ENCODE data around the gene PHYH.

PHYH gene

DNA sequence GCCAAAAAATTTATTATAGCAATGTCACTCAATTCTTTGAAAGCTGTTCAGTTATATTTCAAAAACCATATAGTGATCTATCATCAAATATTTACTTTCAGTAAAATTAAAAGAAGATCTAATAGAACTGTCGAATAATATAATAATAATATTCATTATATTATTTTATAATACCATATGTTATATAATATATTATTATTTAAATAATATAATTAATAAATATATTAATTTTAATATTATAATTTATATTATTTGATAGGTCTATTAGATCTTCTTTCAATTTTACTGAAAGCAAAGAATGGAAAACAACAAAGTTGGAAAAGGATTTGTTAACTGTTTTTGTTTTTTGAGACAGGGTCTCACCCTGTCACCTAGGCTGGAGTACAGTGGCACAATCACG is 43.2 kb downstream of the PHYH start:
- no peaks in the 10 kb centered on the region for H3K9me2 ChIP-seq (replicated peaks; ENCODE audit: insufficient read depth, low read length)
- H3K36me3 ChIP-seq (ENCODE audit: low read length): no peaks in the 10 kb centered on the region
- H3K27me3 ChIP-seq (ENCODE audit: low read length): no peaks in the 10 kb centered on the region
- no peak overlapping the region for H3K9ac ChIP-seq (ENCODE audit: low read length)
- no peak overlapping the region for H2AFZ ChIP-seq (ENCODE audit: low read depth, low read length, severe bottlenecking)
- H3K27ac ChIP-seq (ENCODE audit: low read depth, low read length): no peak overlapping the region
- no peaks in the 10 kb centered on the region for H3K79me2 ChIP-seq (ENCODE audit: insufficient read depth, low read length)
- TF ChIP-seq, protein P1, sequence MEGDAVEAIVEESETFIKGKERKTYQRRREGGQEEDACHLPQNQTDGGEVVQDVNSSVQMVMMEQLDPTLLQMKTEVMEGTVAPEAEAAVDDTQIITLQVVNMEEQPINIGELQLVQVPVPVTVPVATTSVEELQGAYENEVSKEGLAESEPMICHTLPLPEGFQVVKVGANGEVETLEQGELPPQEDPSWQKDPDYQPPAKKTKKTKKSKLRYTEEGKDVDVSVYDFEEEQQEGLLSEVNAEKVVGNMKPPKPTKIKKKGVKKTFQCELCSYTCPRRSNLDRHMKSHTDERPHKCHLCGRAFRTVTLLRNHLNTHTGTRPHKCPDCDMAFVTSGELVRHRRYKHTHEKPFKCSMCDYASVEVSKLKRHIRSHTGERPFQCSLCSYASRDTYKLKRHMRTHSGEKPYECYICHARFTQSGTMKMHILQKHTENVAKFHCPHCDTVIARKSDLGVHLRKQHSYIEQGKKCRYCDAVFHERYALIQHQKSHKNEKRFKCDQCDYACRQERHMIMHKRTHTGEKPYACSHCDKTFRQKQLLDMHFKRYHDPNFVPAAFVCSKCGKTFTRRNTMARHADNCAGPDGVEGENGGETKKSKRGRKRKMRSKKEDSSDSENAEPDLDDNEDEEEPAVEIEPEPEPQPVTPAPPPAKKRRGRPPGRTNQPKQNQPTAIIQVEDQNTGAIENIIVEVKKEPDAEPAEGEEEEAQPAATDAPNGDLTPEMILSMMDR (IDR thresholded peaks at IDR 0.05; ENCODE audit: insufficient read depth, low read length, poor library complexity, severe bottlenecking): no peak
- no peak for TF ChIP-seq EZH2phosphoT487 (conservative IDR thresholded peaks at IDR 0.05; ENCODE audit: low read length)
- H4K20me1 ChIP-seq (ENCODE audit: low read depth, low read length): no peaks in the 10 kb centered on the region
- no peak overlapping the region for H3K4me2 ChIP-seq (ENCODE audit: low read depth, low read length, poor library complexity, severe bottlenecking)
- H3K4me3 ChIP-seq (ENCODE audit: insufficient read depth, low read length, poor library complexity, severe bottlenecking): no peak overlapping the region
- H3K9me3 ChIP-seq (ENCODE audit: insufficient read depth, low read length): no peaks in the 10 kb centered on the region
- H3F3A ChIP-seq (ENCODE audit: insufficient read depth): no peaks in the 10 kb centered on the region; the same call in 1 of the 2 replicates

DNA sequence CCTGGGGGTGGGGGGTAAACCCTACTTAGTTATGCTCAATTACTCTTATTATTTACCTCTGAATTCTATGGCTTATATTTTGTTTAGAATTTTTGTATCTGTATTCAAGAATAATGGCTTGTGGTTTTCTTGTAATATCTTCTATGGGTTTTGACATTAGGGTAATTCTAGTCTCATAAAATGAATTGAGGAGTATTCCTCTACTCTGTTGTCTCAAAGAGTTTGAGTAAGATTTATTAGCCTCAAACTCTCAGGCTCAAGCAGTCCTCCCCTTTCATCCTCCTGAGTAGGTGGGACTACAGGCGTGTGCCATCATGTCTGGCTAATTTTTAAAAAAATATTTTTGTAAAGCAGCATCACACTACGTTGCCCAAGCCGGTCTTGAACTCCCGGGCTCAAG is 46.1 kb downstream of the PHYH start:
- Histone ChIP-seq H4K20me1 (ENCODE audit: low read depth, low read length) (no peaks in the 10 kb centered on the region), H3K9me2 (replicated peaks; ENCODE audit: insufficient read depth, low read length) (no peaks in the 10 kb centered on the region), H3K27ac (ENCODE audit: low read depth, low read length) (no peak overlapping the region), H3K9me3 (ENCODE audit: insufficient read depth, low read length) (no peaks in the 10 kb centered on the region), H2AFZ (ENCODE audit: low read depth, low read length, severe bottlenecking) (no peak overlapping the region), H3K4me3 (ENCODE audit: insufficient read depth, low read length, poor library complexity, severe bottlenecking) (no peak overlapping the region), H3F3A (ENCODE audit: insufficient read depth) (no peaks in the 10 kb centered on the region; the same call in 1 of the 2 replicates), H3K36me3 (ENCODE audit: low read length) (no peaks in the 10 kb centered on the region), H3K9ac (ENCODE audit: low read length) (no peak overlapping the region), H3K79me2 (ENCODE audit: insufficient read depth, low read length) (no peaks in the 10 kb centered on the region), H3K4me2 (ENCODE audit: low read depth, low read length, poor library complexity, severe bottlenecking) (no peak overlapping the region), H3K27me3 (ENCODE audit: low read length) (no peaks in the 10 kb centered on the region)
- TF ChIP-seq, protein P1 (IDR thresholded peaks at IDR 0.05; ENCODE audit: insufficient read depth, low read length, poor library complexity, severe bottlenecking): no peak
- TF ChIP-seq EZH2phosphoT487 (conservative IDR thresholded peaks at IDR 0.05; ENCODE audit: low read length): no peak

DNA sequence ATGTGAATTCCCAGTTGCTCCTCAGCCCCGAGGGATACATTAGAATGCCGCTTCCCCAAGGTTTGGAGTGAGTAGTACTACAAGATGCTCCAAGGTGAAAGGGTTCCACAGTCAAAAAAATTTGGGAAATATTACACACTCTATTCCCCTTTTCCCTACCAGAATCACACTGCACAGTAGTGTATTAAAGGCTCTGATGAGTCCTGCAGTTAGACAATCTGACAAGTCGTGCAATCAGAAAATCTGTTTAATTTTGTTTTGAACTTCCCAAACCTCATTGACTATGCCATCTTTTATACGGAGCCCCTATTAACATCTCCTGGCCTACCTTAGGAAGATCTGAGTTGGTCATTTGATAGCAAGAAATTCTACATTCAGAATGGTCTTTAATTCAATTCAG is 52.1 kb downstream of the PHYH start:
- H3K79me2 ChIP-seq (ENCODE audit: insufficient read depth, low read length): no peaks in the 10 kb centered on the region
- no peaks in the 10 kb centered on the region for H3F3A ChIP-seq (ENCODE audit: insufficient read depth)
- H2AFZ ChIP-seq (ENCODE audit: low read depth, low read length, severe bottlenecking): no peak overlapping the region
- H3K9me2 ChIP-seq (replicated peaks; ENCODE audit: insufficient read depth, low read length): no peaks in the 10 kb centered on the region
- no peak overlapping the region for H3K4me2 ChIP-seq (ENCODE audit: low read depth, low read length, poor library complexity, severe bottlenecking)
- H3K27ac ChIP-seq (ENCODE audit: low read depth, low read length): no peak overlapping the region
- no peak overlapping the region for H3K9ac ChIP-seq (ENCODE audit: low read length)
- H3K36me3 ChIP-seq (ENCODE audit: low read length): no peaks in the 10 kb centered on the region
- no peaks in the 10 kb centered on the region for H3K27me3 ChIP-seq (ENCODE audit: low read length)
- no peaks in the 10 kb centered on the region for H3K9me3 ChIP-seq (ENCODE audit: insufficient read depth, low read length)
- TF ChIP-seq EZH2phosphoT487 (conservative IDR thresholded peaks at IDR 0.05; ENCODE audit: low read length): no peak
- TF ChIP-seq, protein P1 (IDR thresholded peaks at IDR 0.05; ENCODE audit: insufficient read depth, low read length, poor library complexity, severe bottlenecking): no peak
- H3K4me3 ChIP-seq (ENCODE audit: insufficient read depth, low read length, poor library complexity, severe bottlenecking): no peak overlapping the region
- H4K20me1 ChIP-seq (ENCODE audit: low read depth, low read length): no peaks in the 10 kb centered on the region
